ENCODE measurements around the gene RPL37A.
A peak's percentile ranks its signal among the peaks of the same experiment; 100 is the strongest.

The RPL37A gene

DNA sequence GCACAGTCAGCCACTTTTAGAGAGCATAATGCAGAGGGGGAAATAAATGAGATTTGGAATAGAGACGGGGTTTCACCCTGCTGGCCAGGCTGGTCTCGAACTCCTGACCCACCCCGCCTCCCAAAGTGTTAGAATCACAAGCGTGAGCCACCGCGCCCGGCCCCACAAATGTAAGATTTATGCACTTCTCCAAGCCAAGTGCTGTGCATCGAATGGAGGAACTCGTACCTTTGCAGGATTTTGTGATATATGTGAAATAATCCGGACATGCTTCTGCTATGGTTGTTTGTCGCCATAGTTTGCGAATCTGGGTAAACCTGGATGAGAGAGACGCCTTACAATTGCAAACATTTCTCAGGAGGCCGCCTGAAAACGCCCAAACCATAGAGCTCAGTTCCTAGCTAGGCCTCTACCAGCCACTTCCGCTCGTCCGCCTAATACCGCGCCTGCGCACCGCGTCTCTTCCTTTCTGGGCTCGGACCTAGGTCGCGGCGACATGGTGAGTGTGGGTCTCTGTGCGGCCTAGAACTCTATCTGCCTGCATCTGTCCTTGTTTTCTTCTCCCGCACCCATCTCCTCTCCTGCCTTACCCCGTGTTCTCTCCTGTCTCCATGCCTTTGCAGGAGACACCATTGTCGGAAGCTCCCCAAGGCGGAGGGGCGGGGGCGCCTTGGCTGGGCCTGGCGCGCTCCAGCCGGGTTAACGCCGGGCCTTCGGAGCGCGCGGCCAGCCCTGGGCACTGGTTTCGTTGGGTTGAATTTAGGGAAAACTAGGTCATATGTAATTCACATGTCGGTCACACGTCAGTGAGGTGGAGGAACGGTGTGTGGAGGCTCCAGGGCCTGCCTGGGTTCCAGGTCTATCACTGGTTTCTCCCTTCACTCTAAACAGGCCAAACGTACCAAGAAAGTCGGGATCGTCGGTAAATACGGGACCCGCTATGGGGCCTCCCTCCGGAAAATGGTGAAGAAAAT is at the start of gene RPL37A:
TSS of gene RPL37A (plus strand) at position 466 of the 974 bp plus-strand sequence. CDS start at position 497, 31 bp downstream.
- DNase-seq = peak; percentile 92

DNA sequence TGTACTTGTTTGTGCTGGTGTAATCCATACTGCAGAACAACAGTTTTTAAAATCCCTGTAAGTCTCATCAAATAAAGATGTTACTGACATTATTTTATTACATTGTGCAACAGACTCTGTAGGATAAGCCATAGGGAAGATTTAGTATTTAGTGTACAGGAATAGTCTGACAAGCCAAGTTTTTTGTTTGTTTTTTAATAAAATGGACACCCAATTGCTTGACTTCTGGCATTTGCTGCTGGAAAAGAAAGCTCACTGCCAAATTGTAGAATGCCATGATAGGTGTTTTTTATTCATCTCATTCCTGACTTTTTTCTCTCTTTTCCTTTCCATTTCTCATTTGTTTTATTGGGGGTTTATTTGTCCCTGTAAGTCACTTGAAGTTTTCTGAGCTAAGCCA is 48.3 kb upstream of the RPL37A start:
- DNase-seq = no peak

DNA sequence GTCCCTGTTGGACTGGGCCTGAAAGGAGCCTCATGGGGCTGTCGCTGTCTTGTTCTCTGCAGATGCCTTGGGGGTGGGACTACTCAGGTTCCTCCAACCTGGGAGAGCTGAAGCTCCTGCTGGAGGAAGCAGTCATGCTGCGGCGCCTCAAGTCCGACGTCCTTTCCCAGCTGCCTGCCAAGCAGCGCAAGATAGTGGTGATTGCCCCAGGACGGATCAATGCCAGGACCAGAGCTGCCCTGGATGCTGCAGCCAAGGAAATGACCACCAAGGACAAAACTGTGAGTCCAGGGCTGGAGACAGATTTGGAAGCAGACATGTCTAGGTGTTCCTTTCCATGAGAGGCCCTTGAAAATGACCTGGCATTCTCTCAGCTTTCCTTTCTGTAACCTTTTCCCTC is 47.9 kb upstream of the RPL37A start:
- no peak for DNase-seq

DNA sequence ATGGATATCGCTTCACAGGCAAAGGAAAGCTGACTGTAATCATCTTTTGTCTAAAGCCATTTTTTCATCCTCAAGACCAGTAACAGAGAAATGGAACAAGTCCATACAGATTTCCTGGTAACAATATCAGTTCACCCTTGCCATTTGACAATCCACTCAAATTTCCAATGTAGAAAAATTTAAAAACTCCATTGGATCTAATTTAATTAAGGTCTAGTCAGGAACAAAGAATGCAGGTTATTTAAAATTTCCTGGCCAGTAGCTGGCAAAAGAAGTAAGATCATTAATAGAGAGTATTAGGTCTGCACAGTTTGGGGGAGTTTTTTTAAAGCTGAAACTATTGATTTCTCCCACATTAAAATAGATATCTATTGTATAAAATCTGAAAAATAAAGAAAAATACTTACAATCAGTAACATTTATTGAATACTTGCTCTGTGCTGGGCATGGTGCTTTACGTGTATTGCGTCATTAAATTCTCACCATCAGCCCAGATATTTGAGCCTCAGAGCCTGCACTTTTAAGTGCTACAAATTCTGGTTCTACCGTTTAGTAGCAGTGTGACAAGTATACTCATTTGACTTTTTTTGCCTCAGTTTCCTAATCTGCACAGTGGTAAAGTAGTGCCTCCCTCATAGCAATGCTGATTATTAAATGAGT is 44.6 kb upstream of the RPL37A start:
- DNase-seq = no peak

DNA sequence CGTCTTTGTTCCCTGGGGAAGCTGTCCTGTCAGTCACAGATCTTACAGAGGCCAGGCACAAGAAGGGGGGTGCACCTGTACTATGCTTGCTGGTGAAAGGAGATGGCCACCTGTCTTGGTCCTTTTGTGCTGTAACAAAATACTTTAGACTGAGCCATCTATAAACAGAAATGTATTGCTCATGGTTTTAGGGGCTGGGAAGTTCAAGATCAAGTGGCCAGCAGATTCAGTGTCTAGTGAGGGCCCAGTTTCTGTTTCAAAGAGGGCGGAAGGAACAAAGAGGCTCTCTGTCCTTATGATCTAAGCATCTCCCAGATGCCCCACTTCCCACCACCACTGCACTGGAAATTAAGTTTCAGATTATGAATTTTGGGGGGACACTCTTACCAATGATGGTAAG is 35.5 kb upstream of the RPL37A start:
- DNase-seq = no peak

DNA sequence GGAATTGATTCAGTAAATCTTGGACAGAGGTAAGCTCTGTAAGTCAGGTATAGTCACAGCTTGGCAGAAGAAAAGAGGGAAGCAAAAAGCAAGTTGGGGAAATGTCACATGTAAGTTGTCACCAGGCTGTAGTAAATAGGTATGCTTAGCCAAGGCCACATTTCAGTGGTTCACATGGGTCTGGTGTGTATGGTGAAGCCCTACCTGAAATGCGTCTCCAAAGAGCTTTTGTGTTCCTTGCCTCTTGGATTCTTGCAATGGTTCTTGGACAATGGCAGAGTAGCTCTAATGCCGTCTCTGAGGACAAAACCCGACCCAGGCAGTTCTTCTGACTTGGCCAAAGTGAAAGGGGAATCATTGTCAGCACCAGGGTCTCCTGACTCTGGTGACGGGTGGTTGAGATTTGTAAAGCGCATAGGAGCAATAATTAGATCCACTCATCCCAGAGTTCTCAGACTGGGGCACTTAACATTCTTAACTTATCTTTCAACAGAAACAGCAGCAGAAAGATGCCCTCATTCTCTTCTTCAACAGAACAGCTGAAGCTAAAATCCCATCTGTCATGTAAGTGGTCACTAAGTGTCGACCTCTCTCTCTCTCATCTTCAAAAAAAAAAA is 34.4 kb upstream of the RPL37A start:
- DNase-seq = no peak

DNA sequence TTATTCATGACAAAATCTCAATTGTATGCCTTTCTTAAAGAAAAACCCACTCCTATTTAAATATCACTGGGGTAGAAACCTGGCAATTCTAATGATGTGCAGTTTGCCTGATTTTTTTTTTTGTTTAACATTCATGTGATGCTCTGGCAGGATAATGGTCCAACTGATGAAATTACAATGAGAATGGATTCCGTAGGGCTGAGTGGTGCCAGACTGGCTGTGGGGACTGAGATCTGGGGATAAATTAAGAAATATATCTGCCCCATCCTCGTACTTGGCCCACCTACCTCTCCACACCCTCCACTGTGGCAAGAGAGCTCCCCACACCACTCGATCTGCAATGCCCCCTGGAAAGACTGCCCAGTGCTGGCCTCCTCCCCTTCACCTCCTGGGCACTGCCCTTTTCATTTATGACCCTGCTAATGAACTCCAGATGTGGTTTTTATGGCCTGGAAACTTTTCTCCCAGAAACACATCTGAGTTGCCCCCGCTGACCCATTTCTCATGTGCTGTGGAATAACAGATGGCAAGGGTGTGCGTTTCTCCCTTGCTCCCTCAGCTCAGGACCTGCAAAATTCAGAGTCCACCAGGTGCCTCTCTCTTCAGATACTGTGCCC is 33.0 kb upstream of the RPL37A start:
- no peak for DNase-seq

DNA sequence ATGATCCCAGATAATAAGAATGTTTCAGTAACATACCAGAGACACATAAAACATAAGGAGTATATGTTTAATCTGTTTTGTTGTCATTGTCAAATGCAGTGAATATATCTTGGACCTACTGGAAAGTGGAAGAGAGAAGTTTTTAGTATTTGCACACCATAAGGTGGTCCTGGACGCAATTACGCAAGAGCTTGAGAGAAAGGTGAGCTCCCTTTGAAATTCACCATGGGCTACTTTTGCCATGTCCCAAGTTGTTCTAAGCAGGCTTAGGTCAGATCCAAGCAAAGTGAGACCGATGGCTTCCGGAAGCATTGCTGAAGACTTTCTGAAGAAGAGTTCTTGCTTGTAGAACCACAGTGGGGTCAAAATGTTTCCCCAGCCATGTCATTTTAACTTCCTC is 30.8 kb upstream of the RPL37A start:
- no peak for DNase-seq

DNA sequence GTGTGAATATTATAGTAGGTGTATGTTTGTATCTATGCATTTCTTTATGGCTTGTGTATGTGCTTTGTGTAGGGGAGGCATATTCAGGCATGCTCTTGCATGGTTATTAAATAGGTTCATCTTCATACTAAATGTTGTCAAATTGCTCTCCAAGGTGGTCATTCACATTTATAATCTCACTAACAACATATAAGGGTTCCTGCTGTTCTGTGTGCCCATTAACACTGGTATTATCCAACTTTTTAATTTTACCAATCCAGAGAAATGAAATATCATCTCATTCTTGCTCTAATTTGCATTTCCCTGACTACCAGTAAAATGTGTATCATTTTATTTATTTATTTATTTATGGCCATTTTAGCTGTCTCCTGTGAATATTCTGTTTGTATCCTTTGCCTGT is 29.0 kb upstream of the RPL37A start:
- no peak for DNase-seq

DNA sequence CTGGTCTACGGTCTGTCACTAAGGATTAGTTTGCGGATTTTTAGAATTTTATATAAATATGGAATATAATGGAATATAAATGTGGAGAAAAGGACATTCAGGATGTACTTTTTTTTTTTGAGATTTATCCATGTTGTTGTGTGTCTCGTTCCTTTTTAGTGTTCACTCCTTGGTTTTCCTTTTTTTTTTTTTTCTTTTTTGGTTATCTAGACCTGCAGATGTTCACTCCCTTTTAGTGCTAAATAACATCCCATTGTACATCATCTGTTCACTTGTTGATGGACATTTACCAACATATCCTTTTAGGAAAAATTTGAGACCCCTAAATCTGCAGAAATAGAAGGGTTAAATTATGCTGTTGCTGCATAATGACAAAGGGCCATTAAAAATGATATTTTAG is 25.5 kb upstream of the RPL37A start:
- no peak for DNase-seq

DNA sequence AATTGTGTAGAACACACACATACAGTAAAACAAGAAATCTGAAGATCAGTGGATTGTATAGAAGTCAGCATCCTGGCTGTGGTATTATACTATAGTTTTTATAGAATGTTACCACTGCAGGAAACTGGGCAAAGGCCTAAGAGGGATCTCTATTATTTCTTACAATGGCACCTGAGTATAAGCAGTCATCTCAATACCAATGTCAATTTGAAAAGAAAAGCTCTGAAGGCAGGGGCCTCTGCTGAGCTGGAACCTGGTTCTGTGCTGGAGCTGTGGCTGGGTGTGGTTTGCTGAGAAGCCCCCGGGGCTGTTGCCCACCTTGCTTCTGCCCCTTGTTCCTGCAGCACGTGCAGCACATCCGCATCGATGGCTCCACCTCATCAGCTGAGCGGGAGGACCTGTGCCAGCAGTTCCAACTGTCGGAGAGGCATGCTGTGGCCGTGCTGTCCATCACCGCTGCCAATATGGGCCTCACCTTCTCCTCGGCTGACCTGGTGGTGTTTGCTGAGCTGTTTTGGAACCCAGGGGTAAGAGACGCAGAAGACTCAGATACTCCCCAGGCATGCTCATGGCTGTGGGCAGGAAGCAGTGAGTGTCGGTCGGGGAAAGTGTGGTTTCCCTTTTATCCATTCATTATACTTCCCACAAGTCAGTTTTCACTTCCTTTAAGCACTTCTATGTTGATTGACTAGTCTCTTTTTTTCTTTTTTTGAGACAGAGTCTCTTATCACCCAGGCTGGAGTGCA is 23.5 kb upstream of the RPL37A start:
- DNase-seq = peak; percentile 19

DNA sequence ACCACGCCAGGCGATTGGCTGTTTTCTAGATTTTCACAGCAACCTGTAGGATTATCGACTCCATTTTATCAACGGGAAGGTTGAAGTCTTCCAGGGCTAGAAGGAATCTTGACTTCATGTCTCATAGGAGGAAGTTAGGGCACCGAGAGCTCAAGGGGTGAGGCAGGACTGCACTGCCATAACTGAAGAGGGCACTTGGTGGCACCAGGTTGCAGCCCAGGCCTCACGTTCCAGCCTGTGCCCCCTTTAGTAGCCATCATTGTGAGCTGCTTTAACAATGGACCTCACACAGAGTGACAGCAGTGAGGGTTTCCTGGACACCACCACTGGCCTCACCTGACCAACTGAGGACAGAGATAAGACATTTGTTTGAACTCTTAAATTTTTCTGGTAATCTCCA is 22.9 kb upstream of the RPL37A start:
- DNase-seq = no peak

DNA sequence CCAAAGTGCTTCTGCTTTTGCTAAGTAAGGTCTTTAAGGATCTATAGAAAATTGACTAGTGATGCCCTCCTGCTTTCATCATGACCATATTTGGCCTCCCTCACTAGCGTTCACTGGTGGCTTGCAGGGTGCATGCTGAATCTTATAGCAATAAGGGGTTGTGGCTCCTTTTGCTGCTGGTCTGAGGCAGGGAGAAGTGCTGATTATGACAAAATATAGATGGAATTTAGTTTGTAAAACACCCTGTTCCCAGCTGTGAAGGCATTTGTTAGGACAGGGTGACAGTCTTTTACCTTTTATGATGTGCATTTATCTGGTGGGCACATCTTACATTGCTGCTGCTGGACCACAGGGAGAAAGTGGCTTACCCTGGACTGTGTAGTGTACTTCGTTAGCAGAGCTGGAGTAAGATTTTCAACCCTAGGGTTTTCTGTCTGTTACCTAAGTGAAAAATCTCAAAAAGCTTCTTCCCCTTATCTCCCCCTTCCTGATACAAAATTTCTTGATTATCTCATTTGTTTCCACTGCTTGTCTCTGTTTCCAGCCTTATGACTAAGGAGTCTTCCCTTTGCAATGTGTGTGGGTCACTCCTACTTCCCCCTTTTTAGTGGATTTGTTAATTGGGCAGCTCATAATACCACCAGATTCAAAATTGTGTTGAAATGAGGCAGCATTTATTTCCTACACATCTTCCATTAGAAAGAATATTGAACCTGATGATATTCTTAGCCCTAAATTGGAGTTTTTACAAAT is 21.2 kb upstream of the RPL37A start:
- no peak for DNase-seq

DNA sequence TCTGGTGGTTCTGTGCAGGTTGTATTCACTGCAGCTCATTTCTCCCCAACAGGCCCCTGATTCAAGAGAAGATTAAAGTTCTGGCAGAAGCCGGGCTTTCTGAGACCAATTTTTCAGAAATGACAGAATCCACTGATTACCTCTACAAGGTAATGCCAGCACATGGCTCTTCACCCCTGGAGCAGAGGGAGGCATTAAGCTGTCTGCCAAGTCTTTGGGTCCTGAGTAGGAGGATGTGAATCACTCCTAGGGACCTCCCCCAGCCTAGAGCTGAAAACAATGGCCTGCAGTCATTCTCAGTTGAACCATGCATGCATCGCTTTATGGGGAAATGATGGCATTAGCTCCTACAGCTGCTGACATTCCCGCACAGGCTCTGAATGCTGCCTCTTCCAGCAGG is 20.5 kb upstream of the RPL37A start:
- no peak for DNase-seq

DNA sequence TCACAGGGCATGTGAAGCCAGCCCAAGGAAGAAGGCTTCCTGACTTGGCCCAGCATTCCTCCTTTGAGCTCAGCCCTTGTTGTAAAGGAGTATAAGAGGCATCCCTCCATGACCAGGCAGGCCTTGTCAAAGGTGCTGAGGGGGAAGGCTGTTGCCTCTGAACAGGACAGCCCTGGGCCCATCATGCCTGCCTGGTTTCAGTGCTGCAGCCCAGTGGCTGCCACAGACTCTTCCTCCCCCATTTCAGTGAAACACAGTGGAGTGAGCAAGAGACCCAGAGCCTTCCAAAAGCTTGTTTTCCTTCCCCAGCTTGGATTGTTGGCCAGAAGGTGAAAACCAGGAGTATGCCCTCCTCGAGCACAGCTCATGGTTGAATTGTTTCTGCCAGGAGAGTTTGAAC is 19.9 kb upstream of the RPL37A start:
- DNase-seq = no peak

DNA sequence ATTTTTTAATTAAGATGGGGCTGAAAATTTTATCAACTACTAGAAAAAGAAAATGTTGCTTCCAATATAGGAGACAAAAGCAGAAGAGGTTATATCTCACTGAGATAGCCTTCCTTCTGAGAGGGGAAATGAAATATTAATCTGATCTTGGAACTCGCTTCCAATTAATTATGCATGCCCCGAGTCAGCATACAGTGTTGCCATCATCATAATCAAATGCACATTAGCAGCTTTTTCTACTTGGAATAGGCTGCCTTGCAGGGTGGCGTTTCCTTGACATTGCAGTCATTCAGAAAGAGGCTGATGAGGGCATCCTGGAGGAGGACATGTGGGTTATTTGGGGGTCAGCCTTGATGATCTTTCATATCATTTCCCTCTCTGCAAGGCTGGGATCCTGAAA is 18.4 kb upstream of the RPL37A start:
- no peak for DNase-seq

DNA sequence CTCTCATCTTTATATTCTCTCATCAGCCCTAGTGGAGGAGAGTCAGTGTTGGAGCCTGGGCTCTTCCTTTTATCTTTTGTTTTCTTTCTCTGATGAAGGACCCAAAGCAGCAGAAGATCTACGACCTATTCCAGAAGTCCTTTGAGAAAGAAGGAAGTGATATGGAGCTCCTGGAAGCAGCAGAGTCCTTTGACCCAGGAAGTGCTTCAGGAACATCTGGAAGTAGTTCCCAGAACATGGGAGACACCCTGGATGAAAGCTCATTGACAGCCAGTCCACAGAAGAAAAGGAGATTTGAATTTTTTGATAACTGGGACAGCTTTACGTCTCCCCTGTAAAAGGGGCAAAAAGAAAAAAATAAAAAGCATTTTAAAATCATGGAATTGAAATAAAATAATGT is 16.0 kb upstream of the RPL37A start:
- DNase-seq = no peak

DNA sequence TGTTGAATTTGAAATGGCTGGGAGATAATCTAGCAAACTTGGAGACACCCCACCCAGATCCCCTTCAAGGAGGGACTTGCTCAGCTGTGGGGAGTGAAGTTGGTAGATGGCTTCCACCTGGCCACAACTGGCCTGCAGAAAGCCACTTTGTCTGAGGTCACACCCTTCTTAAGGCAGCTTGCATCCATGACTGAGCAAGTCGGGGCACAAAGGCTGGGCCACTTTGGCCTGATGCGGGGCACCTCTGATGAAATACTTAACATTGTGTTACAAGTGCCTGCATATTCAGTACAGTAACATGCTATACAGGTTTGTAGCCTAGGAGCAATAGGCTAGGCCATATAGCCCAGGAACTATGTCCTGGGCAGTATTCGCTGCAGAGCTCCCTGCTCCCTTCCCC is 13.4 kb upstream of the RPL37A start:
- DNase-seq = no peak

DNA sequence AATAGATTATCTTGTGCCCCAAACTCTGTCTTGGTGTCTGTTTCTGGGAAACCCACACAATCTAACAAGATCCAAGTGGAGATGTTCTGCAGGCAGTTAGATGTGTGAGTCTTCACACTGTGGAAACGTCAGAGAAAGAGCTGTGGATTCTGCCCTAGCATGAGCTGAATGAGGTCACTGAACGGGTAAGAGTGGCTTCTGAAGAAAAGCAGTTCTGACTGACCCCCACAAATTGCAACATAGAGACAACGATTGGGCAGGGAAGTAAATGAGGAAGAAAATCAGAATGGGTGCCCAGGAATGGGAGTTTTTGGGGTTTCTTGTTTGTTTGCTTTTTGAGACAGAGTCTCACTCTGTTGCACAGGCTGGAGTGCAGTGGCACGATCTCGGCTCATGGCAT is 12.9 kb upstream of the RPL37A start:
- DNase-seq = no peak

DNA sequence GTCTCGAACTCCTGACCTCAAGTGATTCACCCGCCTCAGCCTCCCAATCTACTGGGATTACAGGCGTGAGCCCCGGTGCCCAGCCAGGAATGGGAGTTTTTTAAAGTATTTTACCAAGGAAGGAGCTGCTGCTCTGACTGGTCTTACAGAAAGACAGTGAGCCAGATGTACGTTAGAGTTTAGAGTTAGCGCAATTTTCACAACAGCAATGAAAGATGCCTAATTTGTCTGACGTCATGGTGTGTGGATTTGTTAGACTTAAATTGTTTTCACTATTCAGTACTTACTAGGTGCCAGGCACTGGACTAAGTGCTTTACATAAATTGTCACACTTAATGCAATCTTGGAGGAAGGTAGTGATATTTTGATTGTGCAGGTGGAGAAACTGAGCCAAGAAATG is 12.4 kb upstream of the RPL37A start:
- no peak for DNase-seq

DNA sequence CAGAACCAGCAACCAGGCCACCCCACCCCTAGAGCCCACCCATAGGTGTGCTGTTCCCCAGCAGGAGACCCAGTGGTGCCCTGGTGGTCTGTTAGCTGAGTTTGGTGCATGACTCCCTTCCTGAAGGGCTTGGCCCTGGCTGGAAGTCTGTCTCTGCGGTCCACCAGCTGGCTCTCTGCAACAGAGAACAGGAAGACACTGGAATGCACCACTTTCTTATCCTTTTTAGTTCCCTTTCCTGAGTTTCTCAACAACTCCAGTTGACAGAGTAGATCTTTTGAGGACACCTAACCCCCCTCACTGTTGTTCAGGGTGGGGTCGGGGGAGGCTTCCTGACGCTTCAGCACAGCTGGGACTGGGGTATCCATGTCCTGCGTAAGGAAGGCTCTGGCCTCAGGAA is 11.9 kb upstream of the RPL37A start:
- no peak for DNase-seq

DNA sequence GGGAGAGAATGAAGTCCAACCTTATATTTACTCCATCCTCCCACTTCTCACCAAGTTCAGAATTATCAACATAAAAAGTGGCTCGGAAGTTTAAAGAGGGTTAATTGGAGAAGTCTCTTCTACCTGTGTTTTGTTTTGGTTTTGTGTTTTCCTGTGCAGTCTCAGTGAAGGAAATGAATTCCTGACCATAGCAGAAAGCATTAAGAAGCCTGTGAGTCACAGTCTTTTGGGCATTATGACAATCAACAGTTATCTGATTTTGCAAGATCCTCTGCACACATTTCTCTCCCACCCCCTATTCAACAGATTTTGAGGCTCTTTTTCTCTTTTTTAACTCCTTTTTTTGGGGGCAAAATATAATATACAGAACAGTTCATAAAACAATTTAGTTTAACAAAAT is 8.6 kb upstream of the RPL37A start:
- DNase-seq = no peak

Measured in CD4-positive, alpha-beta T cell treated with Interleukin-6 for 4 hours (primary cell).